Right kidney (tissue), 9 donors: ENCODE results near the gene TNK1.
"Not testable (repeated sequence)": the region's sequence is repeated elsewhere in the genome, so short reads cannot be mapped to it uniquely, and the experiment has no call there.

Experiments used
- DNase-seq: peaks from one replicate; pipeline ENCODE4 v3.0.0-alpha.2; 2016
- long read RNA-seq, 8 donors: transcript quantifications; one replicate each; lab custom pipeline, GENCODE V29; 2026

Gene TNK1
- long read RNA-seq, donor 1 = 0 reads
- long read RNA-seq, donor 2 = 0 reads
- long read RNA-seq, donor 3 = 0 reads
- long read RNA-seq, donor 4, partial matches to known transcripts = 141 of 141 reads
- long read RNA-seq, donor 4, other reads (novel, unspliced or antisense) = 0 of 141 reads
- long read RNA-seq, donor 5 = 0 reads
- long read RNA-seq, donor 6 = 0 reads
- long read RNA-seq, donor 7 = 0 reads
- long read RNA-seq, donor 8, partial matches to known transcripts = 13 of 19 reads
- long read RNA-seq, donor 8, other reads (novel, unspliced or antisense) = 6 of 19 reads

DNA sequence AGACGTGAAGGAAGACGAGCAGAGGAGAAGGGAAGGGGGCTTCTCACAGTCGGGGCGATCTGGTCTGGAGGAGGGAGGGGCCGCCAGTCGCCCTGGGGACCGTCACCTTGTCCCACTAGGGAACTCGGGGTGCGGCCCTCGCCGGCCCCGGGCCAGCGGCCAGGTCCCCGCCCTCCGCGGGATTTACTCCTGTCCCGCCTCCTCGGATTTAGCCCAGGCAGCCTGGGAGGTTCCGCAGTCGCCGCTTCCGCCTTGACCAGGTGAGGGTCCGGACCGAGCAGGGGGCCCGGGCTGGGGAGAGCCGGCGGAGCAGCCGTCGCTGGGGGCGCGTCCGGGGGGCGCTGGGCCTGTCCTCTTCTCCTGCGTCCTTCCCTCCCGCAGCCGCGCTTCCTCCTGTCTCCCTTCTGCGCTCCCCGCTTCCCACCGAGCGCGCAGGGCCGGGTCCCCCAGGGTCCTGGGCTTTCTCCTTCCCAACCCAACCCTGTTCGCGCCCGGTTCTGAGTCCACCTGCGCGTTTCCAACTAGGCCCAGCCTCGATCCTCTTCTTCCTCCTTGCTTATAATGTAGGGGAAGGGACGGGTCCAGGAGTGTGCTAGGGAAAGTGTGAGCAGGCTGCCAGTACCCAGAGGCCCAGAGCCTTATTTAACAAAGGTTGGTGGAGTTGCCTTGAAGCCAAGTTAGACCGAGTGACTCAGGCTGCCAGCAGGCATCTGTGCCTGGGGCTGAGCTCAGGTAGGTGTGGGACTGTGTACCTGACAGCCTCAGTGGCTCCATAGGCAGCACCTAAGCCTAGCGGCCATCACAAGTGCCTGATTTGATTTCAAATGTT, at the start of gene TNK1:
Gene TNK1, plus strand, starts transcription at position 235 of the 829 bp plus-strand sequence. CDS start 1,838 bp downstream, outside the sequence.
- DNase-seq = peak; percentile 58

- no peak for DNase-seq
Observed at GRCh38 chr17:7332111-7332510, 48.8 kb upstream of the TNK1 start.

- not testable (repeated sequence) for DNase-seq
Observed at GRCh38 chr17:7332600-7333069, 48.3 kb upstream of the TNK1 start.

DNA sequence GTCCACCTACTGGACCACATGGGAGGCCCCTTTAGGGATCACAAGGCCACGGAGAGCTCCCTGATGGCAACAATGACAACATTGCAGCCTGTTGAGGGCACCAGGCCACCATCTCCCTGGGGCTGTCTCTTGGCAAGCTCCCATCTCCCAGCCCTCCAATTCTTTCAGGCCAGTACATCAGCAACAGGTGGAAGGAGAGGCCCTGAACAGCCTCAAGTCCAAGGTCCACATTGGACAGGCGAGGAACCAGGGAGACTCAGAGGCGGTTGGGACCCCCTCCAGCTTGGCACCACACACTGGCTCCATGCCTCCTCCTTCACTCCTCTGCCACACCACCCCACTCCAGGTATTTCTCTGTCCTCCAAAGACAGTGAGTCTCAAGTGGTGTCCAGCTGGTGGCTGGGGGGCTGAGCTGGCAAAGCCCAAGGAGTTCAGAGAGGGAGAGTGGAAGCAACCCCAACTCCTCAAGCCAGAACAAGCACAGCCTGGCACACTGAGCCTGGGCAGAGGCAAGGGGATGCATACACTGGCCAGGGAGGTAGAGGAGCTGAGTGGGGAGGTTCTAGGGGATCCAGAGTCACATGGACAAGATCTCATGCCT, 45.9 kb upstream of the TNK1 start:
- no peak for DNase-seq

DNA sequence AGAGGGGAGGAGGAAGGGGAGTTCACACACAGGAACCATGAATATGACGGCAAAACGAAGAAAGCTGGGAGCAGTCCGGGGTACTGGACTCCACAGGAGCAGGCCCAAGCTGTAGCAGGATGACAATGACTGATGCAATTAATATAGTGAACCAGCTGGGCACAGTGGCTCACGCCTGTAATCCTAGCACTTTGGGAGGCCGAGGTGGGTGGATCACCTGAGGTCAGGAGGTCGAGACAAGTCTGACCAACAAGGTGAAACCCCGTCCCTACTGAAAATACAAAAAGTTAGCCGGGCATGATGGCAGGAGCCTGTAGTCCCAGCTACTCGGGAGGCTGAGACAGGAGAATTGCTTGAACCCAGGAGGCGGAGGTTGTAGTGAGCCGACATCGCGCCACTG, 45.1 kb upstream of the TNK1 start:
- DNase-seq = not testable (repeated sequence)

DNA sequence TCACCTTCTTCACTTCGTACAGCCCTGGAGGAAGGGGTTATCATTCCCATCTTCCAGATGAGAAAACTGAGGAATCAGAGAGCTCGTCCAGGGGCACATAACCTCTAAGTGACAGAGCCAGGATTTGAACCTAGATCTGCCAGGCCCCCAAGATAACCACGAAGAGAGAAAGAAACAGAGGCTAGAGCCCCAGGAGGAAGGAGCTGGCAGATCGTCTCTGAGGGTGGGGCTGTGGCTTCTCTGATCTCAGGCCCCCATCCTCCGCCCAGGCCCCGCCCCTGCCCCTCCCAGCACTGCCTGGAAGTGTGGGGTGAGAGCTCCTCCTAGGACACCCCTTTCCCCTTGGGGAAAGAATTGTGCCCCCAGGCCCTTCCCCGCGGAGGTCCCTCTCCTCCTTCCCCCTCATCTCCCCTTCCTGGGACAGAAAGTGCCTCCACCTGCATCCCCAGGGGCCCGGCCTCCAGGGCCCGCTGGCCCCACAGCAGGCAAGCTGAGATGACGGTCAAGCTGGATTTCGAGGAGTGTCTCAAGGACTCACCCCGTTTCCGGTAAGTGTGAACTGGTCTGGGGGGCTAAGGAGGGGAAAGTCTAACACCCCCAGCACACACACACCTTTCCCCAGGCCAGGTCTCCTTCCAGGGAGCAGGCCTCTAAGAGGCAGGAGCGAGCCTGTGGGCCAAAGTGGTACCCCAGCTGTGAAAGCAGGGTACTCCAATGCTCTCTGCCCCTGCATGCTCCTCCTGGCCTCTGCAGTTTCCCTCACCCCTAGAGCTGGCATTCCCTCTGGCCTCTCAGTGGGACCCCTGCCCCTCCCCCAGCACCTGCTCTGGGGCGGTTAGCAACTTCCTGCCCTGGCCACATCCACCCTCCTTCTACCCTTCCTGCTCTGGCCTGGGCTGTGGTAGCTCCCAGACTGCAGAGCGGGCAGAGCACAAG, 44.4 kb upstream of the TNK1 start, which contains the start of gene ACAP1:
Gene ACAP1, plus strand, starts transcription at position 290 of the 936 bp plus-strand sequence. Its CDS starts 206 bp downstream, at position 496.
- no peak for DNase-seq

DNA sequence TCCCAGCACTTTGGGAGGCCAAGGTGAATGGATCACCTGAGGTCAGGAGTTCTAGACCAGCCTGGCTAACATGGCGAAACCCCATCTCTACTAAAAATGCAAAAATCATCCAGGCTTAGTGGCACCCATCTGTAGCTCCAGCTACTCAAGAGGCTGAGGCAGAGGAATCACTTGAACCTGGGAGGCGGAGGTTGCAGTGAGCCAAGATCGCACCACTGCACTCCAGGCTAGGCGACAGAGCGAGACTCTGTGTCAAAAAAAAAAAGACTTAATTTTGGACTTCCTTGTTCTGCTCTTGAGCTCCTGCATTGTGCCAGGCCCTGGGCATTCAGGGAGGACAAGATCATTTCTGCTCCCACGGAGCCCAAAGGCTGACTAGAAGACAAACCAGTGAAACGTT, 43.3 kb upstream of the TNK1 start:
- DNase-seq = not testable (repeated sequence)

DNA sequence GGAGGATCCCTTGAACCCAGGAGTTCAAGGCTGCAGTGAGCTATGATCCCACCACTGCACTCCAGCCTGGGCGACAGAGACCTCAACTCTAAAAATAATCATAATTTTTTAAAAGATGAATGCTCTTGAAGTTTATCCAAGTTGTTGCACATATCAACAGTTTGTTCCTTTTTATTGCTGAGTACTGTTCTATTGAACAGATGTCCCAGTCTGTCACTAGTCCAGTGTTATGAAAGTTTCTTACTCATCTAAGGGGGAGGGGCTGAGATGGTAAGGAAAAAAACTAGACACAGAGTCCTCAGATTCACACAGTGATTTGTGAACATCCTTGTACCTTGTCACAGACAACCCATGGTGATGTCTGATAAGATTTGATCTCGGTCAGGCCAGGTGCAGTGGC, 40.7 kb upstream of the TNK1 start:
- DNase-seq = no peak

DNA sequence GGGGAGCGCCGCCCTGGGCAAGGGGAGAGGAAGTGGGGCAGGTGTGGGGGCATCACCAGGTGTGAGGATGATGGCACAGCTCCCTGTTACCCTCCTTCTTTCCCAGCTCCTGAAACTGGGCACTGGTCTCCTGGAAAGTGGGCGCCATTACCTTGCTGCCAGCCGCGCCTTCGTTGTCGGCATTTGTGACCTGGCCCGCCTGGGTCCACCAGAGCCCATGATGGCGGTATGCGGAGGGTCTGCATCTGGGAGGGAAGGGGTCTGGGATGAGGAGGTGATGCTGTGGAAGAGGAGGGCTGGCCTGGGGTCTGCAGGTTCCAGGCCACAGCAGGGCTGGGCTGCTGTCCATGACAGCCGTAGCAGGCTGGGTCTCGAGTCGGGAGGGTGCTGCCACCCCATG, 39.0 kb upstream of the TNK1 start:
- DNase-seq = no peak

GRCh38 chr17:7343250-7343649, 37.6 kb upstream of the TNK1 start:
- DNase-seq = no peak

GRCh38 chr17:7346761-7347614, 33.9 kb upstream of the TNK1 start:
- no peak for DNase-seq

GRCh38 chr17:7347630-7348477, 33.0 kb upstream of the TNK1 start:
- DNase-seq = no peak

- no peak for DNase-seq
Observed at GRCh38 chr17:7348478-7349242, 32.2 kb upstream of the TNK1 start.

DNA sequence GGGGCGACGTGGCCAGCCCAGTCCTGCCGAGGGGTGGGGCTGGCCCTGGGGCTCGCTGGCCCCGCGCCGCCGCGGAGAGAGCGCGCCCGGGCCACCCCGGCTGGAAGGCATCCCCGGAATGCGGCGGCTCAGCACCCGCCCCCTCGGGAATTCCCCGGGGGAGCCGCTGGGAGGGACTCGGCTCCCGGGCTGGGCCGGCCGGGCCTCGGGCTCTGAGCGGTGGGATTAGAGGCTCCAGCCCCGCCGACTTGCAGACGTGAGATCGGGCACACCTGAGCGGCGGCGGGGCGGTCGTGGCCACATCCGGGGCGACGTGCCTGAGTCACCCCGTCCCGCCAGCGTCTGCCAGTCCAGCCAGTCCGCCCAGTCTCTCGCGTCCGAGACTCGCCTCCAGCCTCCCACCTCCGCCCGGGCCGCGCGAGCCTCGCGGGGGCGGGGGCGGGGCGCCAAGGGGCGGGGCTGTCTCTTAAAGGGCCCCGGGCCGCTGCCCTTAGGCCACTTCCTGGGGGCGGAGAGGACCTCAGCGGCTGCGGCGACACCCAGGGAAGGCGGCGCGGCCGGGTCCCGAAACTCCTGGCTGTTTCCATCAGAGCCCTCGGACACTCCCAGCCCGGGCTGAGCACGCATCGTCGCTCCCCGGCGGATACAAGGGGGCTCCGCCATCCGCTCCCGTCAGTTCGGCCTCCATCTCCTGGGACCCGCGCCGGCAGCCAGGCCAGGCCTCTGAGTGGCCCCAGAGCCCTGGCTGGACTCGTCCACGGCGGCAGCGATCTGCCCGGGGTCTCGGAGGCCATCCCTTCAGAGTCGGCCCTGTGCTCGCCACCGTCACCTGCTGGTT, 29.0 kb upstream of the TNK1 start, which contains the start of gene KCTD11:
Gene KCTD11, plus strand, starts transcription at position 498 of the 838 bp plus-strand sequence.
- peak; percentile 97 for DNase-seq

- no peak for DNase-seq
Observed at GRCh38 chr17:7352503-7352889, 28.4 kb upstream of the TNK1 start.

GRCh38 chr17:7352910-7353635, 27.8 kb upstream of the TNK1 start:
- no peak for DNase-seq

DNA sequence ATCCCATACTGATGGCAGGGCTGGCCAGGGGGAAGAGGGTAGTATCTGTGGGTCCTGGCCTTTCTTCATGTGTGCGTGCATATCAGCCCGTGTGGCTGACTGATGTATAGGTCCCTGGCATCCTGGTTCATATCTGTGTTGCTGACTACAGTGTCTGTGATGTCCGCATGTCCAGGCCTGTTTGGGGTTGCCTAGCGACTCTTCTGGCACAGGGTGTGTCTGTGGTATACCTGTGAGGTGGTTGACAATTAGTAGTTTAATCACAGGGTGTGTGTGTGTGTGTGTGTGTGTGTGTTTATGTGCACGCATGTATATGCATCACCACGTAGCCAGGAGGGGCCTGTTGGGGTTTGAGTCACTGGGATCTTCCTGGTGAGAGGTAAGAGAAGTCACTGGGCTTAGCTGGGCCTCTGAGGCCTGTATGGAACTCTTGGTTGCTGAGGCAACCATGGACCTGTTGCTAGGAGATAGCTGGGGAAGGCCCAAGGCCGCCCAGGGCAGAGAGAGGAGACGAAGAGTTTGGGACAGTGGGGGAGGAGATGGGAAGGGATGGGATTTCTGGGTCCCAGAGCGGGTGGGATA, 26.5 kb upstream of the TNK1 start:
- DNase-seq = no peak
